Measurements from ENCODE around the gene ALB. TPM values are rescaled to one million over a fixed set of nuclear protein-coding genes. Genes with fewer than 3 reads are reported as not detected.

ALB gene
- total RNA-seq, 2 experiments from 2014 or later: 0.47 to 0.63 TPM

GRCh38 chr4:73451981-73452747 is 48.1 kb downstream of the ALB start:
- CTCF ChIA-PET: no interaction called here
- Histone ChIP-seq H3K27ac (ENCODE audit: low read depth in 1 of 2, low read length in 2 of 2) (no peak overlapping the region), H3K9me3 (ENCODE audit: control insufficient read depth in 1 of 2, insufficient read depth in 1 of 2, low read length in 2 of 2) (no peaks in the 10 kb centered on the region), H3K27me3 (ENCODE audit: control insufficient read depth in 1 of 2, insufficient read depth in 2 of 2, low read length in 2 of 2) (no peaks in the 10 kb centered on the region), H3K4me3 (ENCODE audit: low read length) (no peak overlapping the region), H3K36me3 (ENCODE audit: insufficient read depth, low read length) (no peaks in the 10 kb centered on the region), H3K4me1 (ENCODE audit: insufficient read depth, low read length) (no peaks in the 10 kb centered on the region)
- POLR2A ChIA-PET: no interaction called here
- intact Hi-C loops (cut with DNase I, micrococcal nuclease): no loop called here
- ATAC-seq (ENCODE audit: poor library complexity): no peak
- Mint-ChIP-seq H3K27ac (no peak overlapping the region), H3K9me3 (no peaks in the 10 kb centered on the region), H3K27me3 (peaks cover 22% of the 10 kb centered on the region), H3K36me3 (ENCODE audit: low read depth) (no peaks in the 10 kb centered on the region), H3K4me3 (no peak overlapping the region), H3K4me1 (ENCODE audit: low read depth) (no peaks in the 10 kb centered on the region)
- no peak for TF ChIP-seq CTCF (IDR thresholded peaks at IDR 0.05)
- no peak for DNase-seq

GRCh38 chr4:73452953-73453700 is 49.0 kb downstream of the ALB start:
- intact Hi-C loops (cut with DNase I, micrococcal nuclease): no loop called here

GRCh38 chr4:73453701-73454005 is 49.6 kb downstream of the ALB start:
- H3K36me3 ChIP-seq (ENCODE audit: insufficient read depth, low read length): no peaks in the 10 kb centered on the region
- intact Hi-C loops (cut with DNase I, micrococcal nuclease): no loop called here
- H3K4me1 ChIP-seq (ENCODE audit: insufficient read depth, low read length): no peaks in the 10 kb centered on the region

More at GRCh38 chr4:73452953-73453700, 49.0 kb downstream of the ALB start:
- no peak for TF ChIP-seq CTCF (IDR thresholded peaks at IDR 0.05)
- Histone ChIP-seq H3K27ac (ENCODE audit: low read depth in 1 of 2, low read length in 2 of 2) (no peak overlapping the region), H3K36me3 (ENCODE audit: insufficient read depth, low read length) (no peaks in the 10 kb centered on the region), H3K4me1 (ENCODE audit: insufficient read depth, low read length) (no peaks in the 10 kb centered on the region), H3K27me3 (ENCODE audit: control insufficient read depth in 1 of 2, insufficient read depth in 2 of 2, low read length in 2 of 2) (no peaks in the 10 kb centered on the region), H3K9me3 (ENCODE audit: control insufficient read depth in 1 of 2, insufficient read depth in 1 of 2, low read length in 2 of 2) (no peaks in the 10 kb centered on the region), H3K4me3 (ENCODE audit: low read length) (no peak overlapping the region)
- ATAC-seq (ENCODE audit: poor library complexity): no peak
- Mint-ChIP-seq H3K36me3 (ENCODE audit: low read depth) (no peaks in the 10 kb centered on the region), H3K4me3 (no peak overlapping the region), H3K4me1 (ENCODE audit: low read depth) (no peaks in the 10 kb centered on the region), H3K9me3 (no peaks in the 10 kb centered on the region), H3K27ac (no peak overlapping the region), H3K27me3 (peaks cover 18% of the 10 kb centered on the region)
- ChIA-PET POLR2A (no interaction called here), CTCF (no interaction called here)
- no peak for DNase-seq

More at GRCh38 chr4:73453701-73454005, 49.6 kb downstream of the ALB start:
- no peaks in the 10 kb centered on the region for H3K36me3 Mint-ChIP-seq (ENCODE audit: low read depth)
- DNase-seq (no peak), ATAC-seq (ENCODE audit: poor library complexity) (no peak)
- no peaks in the 10 kb centered on the region for H3K4me1 Mint-ChIP-seq (ENCODE audit: low read depth)
- H3K27ac Mint-ChIP-seq: no peak overlapping the region
- Histone ChIP-seq H3K27me3 (ENCODE audit: control insufficient read depth in 1 of 2, insufficient read depth in 2 of 2, low read length in 2 of 2) (no peaks in the 10 kb centered on the region), H3K4me3 (ENCODE audit: low read length) (no peak overlapping the region), H3K27ac (ENCODE audit: low read depth in 1 of 2, low read length in 2 of 2) (no peak overlapping the region), H3K9me3 (ENCODE audit: control insufficient read depth in 1 of 2, insufficient read depth in 1 of 2, low read length in 2 of 2) (no peaks in the 10 kb centered on the region)
- H3K9me3 Mint-ChIP-seq: no peaks in the 10 kb centered on the region
- H3K27me3 Mint-ChIP-seq: peaks cover 16% of the 10 kb centered on the region
- no peak overlapping the region for H3K4me3 Mint-ChIP-seq
- no peak for TF ChIP-seq CTCF (IDR thresholded peaks at IDR 0.05)
- CTCF ChIA-PET: no interaction called here
- POLR2A ChIA-PET: no interaction called here
